Gastroesophageal sphincter (tissue), 4 donors: ENCODE data around the gene DNAJC10. TPM values are rescaled to one million over a fixed set of nuclear protein-coding genes. Genes with fewer than 3 reads are reported as not detected.
"Not testable (repeated sequence)": the region's sequence is repeated elsewhere in the genome, so short reads cannot be mapped to it uniquely, and the experiment has no call there.

Experiments
- ATAC-seq: fragments of 150-250 bp; one replicate; pipeline ENCODE4 v1.9.1; 2016; ENCODE audit warnings: mild to moderate bottlenecking, moderate library complexity
- H3K27ac ChIP-seq, 4 donors: fragments of 200-600 bp; sonication (generic) in 3 of 4; 1 replicate in 3 of 4; 2 replicates in 1 of 4; pipeline ENCODE4 v1.5.1; 2016 to 2019
- H3K27me3 ChIP-seq: fragments of 200-600 bp; sonication (generic); one replicate; pipeline ENCODE4 v1.5.1; 2019
- H3K36me3 ChIP-seq, 2 donors: fragments of 200-600 bp; sonication (generic); one replicate each; pipeline ENCODE4 v1.5.1; 2019; ENCODE audit warnings: control low read depth in 1 of 2
- H3K4me1 ChIP-seq, 3 donors: fragments of 200-600 bp; sonication (generic); 1 replicate in 2 of 3; 2 replicates in 1 of 3; pipeline ENCODE4 v1.5.1; 2016 to 2019; ENCODE audit warnings: control low read depth in 2 of 3
- H3K4me3 ChIP-seq, 2 donors: fragments of 200-600 bp; sonication (generic); one replicate each; pipeline ENCODE4 v1.5.1; 2019; ENCODE audit warnings: mild to moderate bottlenecking in 1 of 2, moderate library complexity in 1 of 2
- H3K9me3 ChIP-seq, 3 donors: fragments of 200-600 bp; sonication (generic); one replicate each; pipeline ENCODE4 v1.5.1; 2017 to 2019; ENCODE audit warnings: control low read depth in 2 of 3
- CTCF ChIP-seq, 4 experiments: fragments of 200-600 bp in 2 of 4; fragments of 450-650 bp in 2 of 4; sonication (generic) in 1 of 4; IDR thresholded peaks; one replicate each; pipeline ENCODE4 v1.5.1; 2017 to 2019; ENCODE audit warnings: antibody characterized with exemption in 4 of 4, mild to moderate bottlenecking in 2 of 4, moderate library complexity in 2 of 4
- EP300 ChIP-seq: sonication (generic); formaldehyde crosslinking; IDR thresholded peaks from one replicate; pipeline ENCODE4 v1.6.1; 2017; ENCODE audit warnings: antibody characterized with exemption, mild to moderate bottlenecking
- POLR2A ChIP-seq, 2 donors: fragments of 450-650 bp; IDR thresholded peaks; one replicate each; pipeline ENCODE4 v1.6.1; 2017; ENCODE audit warnings: antibody characterized with exemption in 2 of 2, mild to moderate bottlenecking in 2 of 2, moderate library complexity in 1 of 2
- POLR2AphosphoS5 ChIP-seq: sonication (generic); formaldehyde crosslinking; IDR thresholded peaks from one replicate; pipeline ENCODE4 v1.6.1; 2017; ENCODE audit warnings: antibody characterized with exemption
- WGBS, 2 donors: methylation state at CpG; one replicate each; pipeline ENCODE4 v1.1.5; 2018; ENCODE audit warnings: low coverage in 1 of 2; 5-methylcytosine and 5-hydroxymethylcytosine counted together
- total RNA-seq, 4 donors: library from RNA; depleted of rRNA; stranded (reverse); fragments of >200 nt; gene quantifications; one replicate each; pipeline ENCODE4 v1.1.0, GENCODE V29; 2016

The DNAJC10 gene
- total RNA-seq, 4 donors from 2014 or later: 46.1 to 77.2 (median 54.0) TPM

DNA sequence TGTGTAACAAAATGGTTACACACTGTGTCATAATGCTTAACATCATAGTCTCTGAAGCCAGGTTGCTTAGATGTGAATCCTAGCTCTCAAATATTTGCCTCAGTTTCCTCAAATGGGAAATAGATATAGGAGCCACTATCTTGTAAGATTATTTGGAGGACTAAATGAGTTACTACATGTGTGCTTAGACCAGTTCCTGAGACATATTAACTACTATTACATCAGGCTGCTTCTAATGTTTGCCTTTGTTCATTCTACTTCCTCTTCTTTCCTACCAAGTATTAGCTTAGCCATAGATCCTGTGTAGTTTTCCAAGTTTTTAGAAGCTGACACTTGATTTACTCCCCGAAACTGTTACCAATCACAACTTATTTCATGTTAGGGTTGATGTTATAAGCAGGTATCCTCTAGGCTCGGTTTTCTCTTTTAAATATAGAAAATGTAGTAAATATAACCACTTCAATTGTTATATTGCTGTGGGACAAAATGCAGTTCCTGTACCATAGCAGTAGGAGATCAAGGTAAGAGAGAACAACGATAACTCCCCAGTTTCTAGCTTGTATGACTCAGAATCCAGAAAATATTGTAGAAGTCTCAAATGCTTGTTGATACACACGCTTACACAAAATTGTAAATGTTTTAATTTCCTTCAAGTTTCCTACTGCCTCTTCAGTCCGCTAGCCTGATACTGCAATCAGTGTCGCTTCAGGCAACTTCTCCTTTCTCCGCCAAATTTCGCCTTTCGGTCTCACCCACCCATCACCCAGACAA is 751 bp upstream of the DNAJC10 start:
- Histone ChIP-seq H3K9me3 (no peaks in the 10 kb centered on the region), H3K36me3 (peaks cover 0 to 5% of the 10 kb centered on the region in 2 donors), H3K4me3 (peak overlapping the region; percentile 84 to 95), H3K27me3 (no peaks in the 10 kb centered on the region), H3K4me1 (peaks cover 6 to 28% (median 7%) of the 10 kb centered on the region in 3 donors), H3K27ac (peak overlapping the region; percentile 63 to 91 (median 87))
- WGBS, 2 donors: 0 to 2% methylated on average over 8 to 9 of the region's 9 CpGs
- ATAC-seq: no peak
- no peak for TF ChIP-seq EP300
- no peak for TF ChIP-seq CTCF (IDR thresholded peaks at IDR 0.05)
- TF ChIP-seq POLR2AphosphoS5: no peak
- TF ChIP-seq POLR2A (IDR thresholded peaks at IDR 0.05): no peak

DNA sequence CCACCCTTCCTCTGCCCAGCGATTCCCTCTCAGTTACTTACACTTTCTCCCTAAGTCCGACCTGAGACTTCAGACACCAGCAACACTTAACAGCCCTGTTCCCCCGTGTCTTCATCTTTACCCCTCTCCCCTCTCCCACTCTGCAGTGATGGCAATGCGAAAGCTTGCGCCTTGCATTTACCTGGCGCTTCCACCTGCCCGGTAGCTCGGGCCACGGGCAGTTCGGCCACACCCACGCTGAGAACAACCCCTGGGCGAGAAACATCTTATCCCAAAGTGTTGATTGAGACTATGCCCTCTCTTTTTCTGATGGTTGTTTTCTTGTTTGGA is 558 bp downstream of the DNAJC10 start:
- H3K27ac ChIP-seq: peak overlapping the region; percentile 63 to 91 (median 87)
- no peaks in the 10 kb centered on the region for H3K9me3 ChIP-seq
- TF ChIP-seq CTCF (IDR thresholded peaks at IDR 0.05) (no peak), EP300 (no peak), POLR2A (IDR thresholded peaks at IDR 0.05) (no peak), POLR2AphosphoS5 (no peak)
- H3K27me3 ChIP-seq: no peaks in the 10 kb centered on the region
- H3K36me3 ChIP-seq: peaks cover 0 to 18% of the 10 kb centered on the region in 2 donors
- H3K4me3 ChIP-seq: peak overlapping the region; percentile 84 to 95
- peaks cover 6 to 28% (median 7%) of the 10 kb centered on the region in 3 donors for H3K4me1 ChIP-seq
- ATAC-seq: no peak
- 0 to 1% methylated on average over 11 to 12 of the region's 12 CpGs for WGBS, 2 donors

GRCh38 chr2:182717416-182717815 is 1.4 kb downstream of the DNAJC10 start:
- ATAC-seq: no peak
- Histone ChIP-seq H3K36me3 (peaks cover 0 to 23% of the 10 kb centered on the region in 2 donors), H3K27me3 (no peaks in the 10 kb centered on the region), H3K4me3 (peak overlapping the region in 1 of 2 donors; percentile 84), H3K27ac (peak overlapping the region in 2 of 4 donors; percentile 32 to 87), H3K9me3 (no peaks in the 10 kb centered on the region), H3K4me1 (peaks cover 6 to 28% (median 7%) of the 10 kb centered on the region in 3 donors)
- TF ChIP-seq EP300 (no peak), POLR2A (IDR thresholded peaks at IDR 0.05) (no peak), POLR2AphosphoS5 (no peak), CTCF (IDR thresholded peaks at IDR 0.05) (no peak)
- 36 to 71% methylated on average over 2 of the region's 2 CpGs for WGBS, 2 donors

DNA sequence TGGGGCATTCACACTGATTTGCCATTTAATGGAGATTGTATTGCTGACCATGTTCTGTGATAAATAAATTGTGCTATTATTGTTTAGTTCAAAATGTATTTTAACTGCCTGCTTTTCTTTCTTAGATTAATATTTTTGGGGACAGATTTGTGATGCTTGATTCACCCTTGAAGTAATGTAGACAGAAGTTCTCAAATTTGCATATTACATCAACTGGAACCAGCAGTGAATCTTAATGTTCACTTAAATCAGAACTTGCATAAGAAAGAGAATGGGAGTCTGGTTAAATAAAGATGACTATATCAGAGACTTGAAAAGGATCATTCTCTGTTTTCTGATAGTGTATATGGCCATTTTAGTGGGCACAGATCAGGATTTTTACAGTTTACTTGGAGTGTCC is 1.8 kb downstream of the DNAJC10 start:
- TF ChIP-seq CTCF (IDR thresholded peaks at IDR 0.05): no peak
- TF ChIP-seq POLR2AphosphoS5: no peak
- no peak for TF ChIP-seq EP300
- TF ChIP-seq POLR2A (IDR thresholded peaks at IDR 0.05): no peak

DNA sequence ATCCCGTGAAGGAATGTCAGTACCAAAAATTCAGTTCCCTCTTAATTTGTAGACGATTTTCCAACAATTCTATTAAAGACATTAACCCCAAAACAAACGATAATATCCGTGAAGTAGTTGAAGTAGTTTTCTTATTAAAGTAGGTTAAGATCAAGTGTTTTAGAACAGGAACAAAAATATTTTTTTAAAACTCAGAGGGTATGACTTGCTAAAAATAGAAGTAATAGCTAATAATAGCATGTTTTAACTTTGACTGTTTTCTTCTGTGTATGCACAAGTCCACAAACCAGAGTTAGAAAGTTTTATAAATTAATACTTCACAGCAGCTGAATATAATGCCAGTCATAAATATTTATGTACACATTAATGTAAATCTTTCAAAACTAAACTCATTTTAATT is 2.4 kb downstream of the DNAJC10 start:
- H3K27me3 ChIP-seq: no peaks in the 10 kb centered on the region
- H3K27ac ChIP-seq: no peak overlapping the region
- WGBS, 2 donors: 66 to 75% methylated on average over 4 of the region's 4 CpGs
- no peaks in the 10 kb centered on the region for H3K9me3 ChIP-seq
- TF ChIP-seq EP300 (no peak), POLR2A (IDR thresholded peaks at IDR 0.05) (no peak), POLR2AphosphoS5 (no peak), CTCF (IDR thresholded peaks at IDR 0.05) (no peak)
- peaks cover 6 to 28% (median 7%) of the 10 kb centered on the region in 3 donors for H3K4me1 ChIP-seq
- ATAC-seq: no peak
- H3K4me3 ChIP-seq: no peak overlapping the region
- H3K36me3 ChIP-seq: peaks cover 0 to 33% of the 10 kb centered on the region in 2 donors

More for the DNA sequence above, 1.8 kb downstream of the DNAJC10 start:
- Histone ChIP-seq H3K4me3 (no peak overlapping the region), H3K4me1 (peaks cover 6 to 28% (median 7%) of the 10 kb centered on the region in 3 donors), H3K36me3 (peaks cover 0 to 27% of the 10 kb centered on the region in 2 donors), H3K9me3 (no peaks in the 10 kb centered on the region), H3K27ac (peak overlapping the region in 2 of 4 donors; percentile 32 to 87), H3K27me3 (no peaks in the 10 kb centered on the region)
- no peak for ATAC-seq

GRCh38 chr2:182719116-182719515 is 3.1 kb downstream of the DNAJC10 start:
- H3K27ac ChIP-seq, H3K4me3 ChIP-seq, H3K27me3 ChIP-seq, H3K9me3 ChIP-seq, ATAC-seq: not testable (repeated sequence)
- WGBS, 2 donors: 89 to 91% methylated on average over 2 of the region's 8 CpGs
- Histone ChIP-seq H3K4me1 (peaks cover 6 to 28% (median 7%) of the 10 kb centered on the region in 3 donors), H3K36me3 (peaks cover 0 to 38% of the 10 kb centered on the region in 2 donors)
